Muscle layer of colon (tissue), 2 donors: ENCODE data around the gene ANAPC16.
A peak's percentile ranks its signal among the peaks of the same experiment; 100 is the strongest.

Experiments used
- H3K27ac ChIP-seq: one replicate; pipeline ENCODE4 v1.7.0; 2013; ENCODE audit warnings: low read depth, mild to moderate bottlenecking, low read length, moderate library complexity
- H3K27me3 ChIP-seq, 2 donors: one replicate each; pipeline ENCODE4 v1.7.0; 2013; ENCODE audit warnings: low read length in 2 of 2, mild to moderate bottlenecking in 2 of 2; ENCODE audit not compliant: insufficient read depth in 2 of 2, control insufficient read depth in 1 of 2
- H3K36me3 ChIP-seq: one replicate; pipeline ENCODE4 v1.7.0; 2013; ENCODE audit warnings: mild to moderate bottlenecking, low read length; ENCODE audit not compliant: insufficient read depth
- H3K4me1 ChIP-seq: one replicate; pipeline ENCODE4 v1.7.0; 2013; ENCODE audit warnings: mild to moderate bottlenecking, low read length; ENCODE audit not compliant: insufficient read depth
- H3K4me3 ChIP-seq, 2 donors: one replicate each; pipeline ENCODE4 v1.7.0; 2013; ENCODE audit warnings: low read length in 2 of 2, low read depth in 1 of 2, mild to moderate bottlenecking in 1 of 2, moderate library complexity in 1 of 2
- H3K9ac ChIP-seq: one replicate; pipeline ENCODE4 v1.7.0; 2013; ENCODE audit warnings: low read length
- H3K9me3 ChIP-seq: one replicate; pipeline ENCODE4 v1.7.0; 2013; ENCODE audit warnings: mild to moderate bottlenecking, low read length
- donor health status: abdominal sarcoma.
- donor health status: Adenocarcinoma of cecum.

Gene ANAPC16

DNA sequence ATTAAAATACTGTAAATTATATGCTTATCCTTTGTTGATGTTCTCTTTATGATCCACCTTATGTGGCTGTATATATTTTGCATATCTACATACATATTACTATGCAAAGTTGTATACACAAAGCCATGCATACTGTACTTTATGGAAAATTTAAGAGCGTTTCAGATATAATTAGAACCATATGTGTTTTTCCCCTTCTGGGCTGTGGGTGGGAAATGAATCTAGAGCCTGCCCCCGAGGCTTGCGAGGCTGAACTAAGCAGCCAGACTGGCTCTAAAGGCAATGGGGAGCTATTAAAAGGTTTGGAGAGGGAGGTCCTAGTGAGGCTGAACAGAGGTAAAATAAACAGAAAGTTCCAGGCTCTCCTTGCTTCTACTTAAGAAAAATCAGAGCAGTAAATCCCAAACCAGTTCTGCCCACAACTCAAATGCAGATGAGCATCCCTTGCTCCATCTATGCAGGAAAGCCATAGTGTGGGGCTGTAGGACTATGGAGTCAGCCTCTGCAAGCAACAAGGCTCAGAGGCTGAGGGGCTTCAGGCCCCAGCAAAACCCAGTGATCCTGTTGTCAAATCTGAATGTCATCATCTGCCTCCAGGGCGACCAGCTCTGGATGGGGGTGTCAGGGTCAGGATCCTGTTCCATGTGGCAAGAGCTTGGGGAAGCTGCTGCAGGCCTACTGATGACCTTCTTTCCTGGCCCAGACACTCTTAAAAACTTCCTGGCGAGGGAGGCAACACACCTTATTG, 43.9 kb downstream of the ANAPC16 start:
- no peaks in the 10 kb centered on the region for H3K9me3 ChIP-seq

DNA sequence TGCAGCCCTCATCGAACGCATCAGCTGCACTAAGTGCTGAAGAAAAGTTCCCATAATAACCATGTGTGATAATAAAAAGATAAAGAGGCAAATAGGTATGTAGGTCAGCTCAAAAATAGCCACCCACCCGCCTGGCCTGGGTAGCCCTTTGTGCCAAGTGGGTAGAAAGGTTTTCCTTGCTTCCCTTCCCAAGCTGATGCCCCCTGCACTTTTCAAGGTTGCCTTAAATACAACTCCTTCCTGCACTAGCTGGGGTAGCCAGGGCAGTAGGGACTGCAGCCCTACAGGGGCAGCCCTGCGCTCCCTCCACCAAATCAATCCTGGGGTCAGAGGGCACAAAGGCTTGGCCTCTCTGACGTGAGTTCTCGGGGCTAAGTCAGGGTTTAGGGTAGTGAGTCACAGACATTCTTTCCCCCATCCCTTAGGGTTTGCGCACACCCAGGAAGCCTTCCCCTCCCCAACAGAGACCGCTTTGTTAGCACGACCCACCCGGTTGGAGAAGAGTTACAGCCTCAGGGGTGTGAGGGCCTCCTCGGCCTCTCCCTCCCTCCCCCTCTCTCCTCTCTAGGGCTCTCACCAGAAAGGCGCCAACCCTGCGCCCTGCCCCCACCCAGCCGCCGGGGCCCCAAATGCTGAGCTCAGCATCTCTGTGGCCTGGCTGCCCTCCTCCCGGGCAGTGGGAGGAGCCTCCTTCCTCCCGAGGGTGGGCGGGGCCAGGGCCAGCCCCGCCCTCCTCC, 44.6 kb downstream of the ANAPC16 start:
- Histone ChIP-seq H3K9me3 (no peaks in the 10 kb centered on the region), H3K4me3 (peak overlapping the region; percentile 51 to 82), H3K27ac (peak overlapping the region; percentile 88), H3K9ac (peak overlapping the region; percentile 63), H3K36me3 (no peaks in the 10 kb centered on the region), H3K27me3 (no peaks in the 10 kb centered on the region), H3K4me1 (peaks cover 32% of the 10 kb centered on the region)

More for the DNA sequence above, 43.9 kb downstream of the ANAPC16 start:
- Histone ChIP-seq H3K9ac (no peak overlapping the region), H3K4me3 (no peak overlapping the region), H3K36me3 (no peaks in the 10 kb centered on the region), H3K27ac (peak overlapping the region; percentile 88), H3K4me1 (peaks cover 39% of the 10 kb centered on the region), H3K27me3 (no peaks in the 10 kb centered on the region)

DNA sequence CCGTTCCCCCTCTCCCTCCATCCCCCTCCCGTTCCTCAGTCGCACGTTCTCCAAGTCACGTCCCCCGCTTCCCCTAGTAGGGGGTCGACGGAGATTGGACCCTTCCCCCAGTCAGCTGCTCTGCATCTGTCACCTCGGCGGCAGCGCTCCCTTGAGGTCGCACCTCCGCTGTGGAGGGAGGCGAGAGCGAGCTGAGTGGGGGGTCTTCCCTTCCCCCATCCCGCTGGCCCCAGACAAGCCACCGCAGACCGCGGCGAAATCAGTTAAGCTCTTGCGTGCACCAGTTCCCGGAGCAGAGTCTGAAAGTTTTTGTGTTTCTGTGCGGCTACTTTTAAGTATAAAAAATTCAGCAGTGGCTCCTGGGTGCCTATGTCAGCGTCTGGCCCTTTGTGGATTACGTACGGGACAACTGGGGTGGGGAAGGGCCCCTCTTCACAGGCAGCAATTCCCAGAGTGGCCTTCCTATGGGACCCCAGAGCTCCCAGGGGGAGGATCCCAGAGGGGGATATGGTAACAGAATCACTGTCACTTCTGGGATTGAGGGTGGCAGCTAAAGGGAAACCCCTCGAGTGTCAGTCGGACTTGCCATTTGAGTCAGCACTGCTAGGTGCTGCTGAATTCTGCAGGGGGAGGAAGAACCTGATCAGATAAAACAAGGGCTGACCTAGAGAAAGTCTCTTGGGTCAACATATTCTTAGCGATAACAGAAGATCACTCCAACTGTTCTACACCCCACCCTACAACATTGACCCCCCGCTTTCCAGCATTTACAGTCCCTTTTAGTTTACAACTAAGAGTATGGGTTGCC, 45.4 kb downstream of the ANAPC16 start:
- H3K9me3 ChIP-seq, result no peaks in the 10 kb centered on the region
- H3K9ac ChIP-seq, result peak overlapping the region; percentile 63
- H3K27me3 ChIP-seq, result no peaks in the 10 kb centered on the region
- H3K4me1 ChIP-seq, result peaks cover 24% of the 10 kb centered on the region
- H3K4me3 ChIP-seq, result peak overlapping the region; percentile 51 to 82
- H3K36me3 ChIP-seq, result no peaks in the 10 kb centered on the region
- H3K27ac ChIP-seq, result peak overlapping the region; percentile 88

DNA sequence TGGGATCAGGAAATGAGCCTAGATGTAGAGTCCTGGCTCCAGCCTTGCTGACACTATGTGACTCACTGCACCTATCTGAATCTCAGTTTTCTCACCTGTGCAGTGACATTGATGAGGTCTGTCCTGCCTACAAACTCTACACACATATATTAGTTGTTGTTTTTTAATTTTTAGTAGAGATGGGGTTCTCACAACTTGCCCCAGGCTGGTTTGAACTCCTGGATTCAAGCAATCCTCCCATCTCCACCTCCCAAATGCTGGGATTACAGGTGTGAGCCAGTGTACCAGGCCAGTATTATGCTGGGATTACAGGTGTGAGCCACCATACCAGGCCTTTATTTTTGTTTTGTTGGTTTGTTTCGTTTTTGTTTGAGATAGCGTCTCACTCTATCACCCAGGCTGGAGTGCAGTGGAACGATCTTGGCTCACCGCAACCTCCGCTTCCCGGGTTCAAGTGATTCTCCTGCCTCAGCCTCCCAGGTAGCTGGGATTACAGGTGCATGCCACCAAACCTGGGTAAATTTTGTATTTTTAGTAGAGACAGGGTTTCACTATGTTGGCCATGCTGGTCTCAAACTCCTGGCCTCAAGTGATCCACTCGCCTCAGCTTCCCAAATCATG, 46.1 kb downstream of the ANAPC16 start:
- Histone ChIP-seq H3K9me3 (no peaks in the 10 kb centered on the region), H3K9ac (no peak overlapping the region), H3K27ac (peak overlapping the region; percentile 88), H3K4me1 (peaks cover 22% of the 10 kb centered on the region), H3K36me3 (no peaks in the 10 kb centered on the region), H3K27me3 (no peaks in the 10 kb centered on the region), H3K4me3 (no peak overlapping the region)

DNA sequence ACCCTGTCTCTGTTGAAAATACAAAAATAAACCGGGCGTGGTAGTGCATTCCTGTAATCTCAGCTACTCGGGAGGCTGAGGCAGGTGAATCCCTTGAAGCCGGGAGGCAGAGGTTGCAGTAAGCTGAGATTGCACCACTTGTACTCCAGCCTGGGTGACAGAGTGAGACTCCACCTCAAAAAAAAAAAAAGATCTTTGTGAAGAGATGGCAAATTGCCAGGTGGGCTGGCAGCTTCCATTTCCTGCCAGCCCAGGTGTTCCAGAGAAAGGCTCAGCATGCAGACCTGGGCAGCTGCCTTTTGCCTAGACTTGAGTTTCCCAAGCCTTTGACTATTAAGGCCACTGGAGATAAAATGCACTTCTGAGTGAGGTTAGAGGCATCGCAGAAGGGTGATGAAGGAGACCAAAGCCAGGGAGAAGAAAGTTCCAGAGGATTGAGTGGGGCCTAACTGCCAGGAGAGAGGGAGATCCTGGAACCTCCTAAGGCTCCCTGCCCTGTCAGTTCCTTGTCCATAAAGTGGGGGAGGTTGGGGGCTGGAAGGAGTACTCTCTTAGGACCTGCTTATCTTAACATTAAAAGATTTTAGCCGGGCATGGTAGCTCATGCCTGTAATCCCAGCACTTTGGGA, 47.9 kb downstream of the ANAPC16 start:
- H3K27me3 ChIP-seq, result no peaks in the 10 kb centered on the region
- no peaks in the 10 kb centered on the region for H3K36me3 ChIP-seq
- H3K27ac ChIP-seq, result no peak overlapping the region
- no peak overlapping the region for H3K4me3 ChIP-seq
- H3K4me1 ChIP-seq, result peaks cover 22% of the 10 kb centered on the region
- no peak overlapping the region for H3K9ac ChIP-seq
- H3K9me3 ChIP-seq, result no peaks in the 10 kb centered on the region

DNA sequence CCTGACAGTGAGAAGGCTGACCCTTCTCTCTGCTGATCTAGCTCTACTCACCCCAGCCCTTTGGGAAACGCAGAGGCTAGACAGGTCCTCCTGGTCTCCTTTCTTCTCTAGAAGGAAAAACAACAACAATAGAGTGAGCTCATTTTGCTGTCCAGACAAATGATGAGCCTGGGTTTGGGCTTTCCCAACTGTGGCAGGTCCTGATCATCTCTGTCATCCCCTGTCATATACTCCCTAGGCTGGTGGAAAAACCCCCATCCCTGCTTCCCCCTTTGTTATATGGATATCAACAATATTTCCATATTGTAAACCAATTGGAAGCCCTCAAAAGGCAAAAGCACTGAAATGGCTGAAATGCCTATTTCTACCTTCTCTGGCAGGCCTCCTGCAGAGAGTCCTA, 48.7 kb downstream of the ANAPC16 start:
- Histone ChIP-seq H3K27me3 (no peaks in the 10 kb centered on the region), H3K36me3 (no peaks in the 10 kb centered on the region), H3K27ac (no peak overlapping the region), H3K4me3 (no peak overlapping the region), H3K9me3 (no peaks in the 10 kb centered on the region), H3K9ac (no peak overlapping the region), H3K4me1 (peaks cover 18% of the 10 kb centered on the region)

DNA sequence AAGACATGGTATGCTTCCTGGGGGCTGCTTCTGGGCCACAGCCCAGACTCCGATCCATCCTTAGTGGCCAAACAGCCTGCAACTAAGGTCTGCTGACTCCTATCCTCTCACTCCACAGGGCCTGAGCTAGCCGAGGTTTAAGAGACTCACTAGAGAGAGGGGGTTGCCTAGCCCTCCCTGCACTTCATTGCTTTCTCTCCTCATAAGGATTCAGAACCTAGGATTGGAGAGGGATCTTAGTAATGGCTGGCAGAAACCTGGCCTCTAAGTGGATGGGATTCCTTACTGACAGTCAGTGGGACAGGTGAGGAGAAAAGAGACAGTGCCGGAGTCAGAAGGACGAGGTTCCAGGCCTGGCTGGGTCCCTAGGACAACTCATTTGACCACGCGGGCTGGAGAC, 49.7 kb downstream of the ANAPC16 start:
- Histone ChIP-seq H3K4me1 (peaks cover 8% of the 10 kb centered on the region), H3K9me3 (no peaks in the 10 kb centered on the region), H3K27me3 (no peaks in the 10 kb centered on the region), H3K4me3 (no peak overlapping the region), H3K9ac (no peak overlapping the region), H3K36me3 (no peaks in the 10 kb centered on the region), H3K27ac (no peak overlapping the region)

DNA sequence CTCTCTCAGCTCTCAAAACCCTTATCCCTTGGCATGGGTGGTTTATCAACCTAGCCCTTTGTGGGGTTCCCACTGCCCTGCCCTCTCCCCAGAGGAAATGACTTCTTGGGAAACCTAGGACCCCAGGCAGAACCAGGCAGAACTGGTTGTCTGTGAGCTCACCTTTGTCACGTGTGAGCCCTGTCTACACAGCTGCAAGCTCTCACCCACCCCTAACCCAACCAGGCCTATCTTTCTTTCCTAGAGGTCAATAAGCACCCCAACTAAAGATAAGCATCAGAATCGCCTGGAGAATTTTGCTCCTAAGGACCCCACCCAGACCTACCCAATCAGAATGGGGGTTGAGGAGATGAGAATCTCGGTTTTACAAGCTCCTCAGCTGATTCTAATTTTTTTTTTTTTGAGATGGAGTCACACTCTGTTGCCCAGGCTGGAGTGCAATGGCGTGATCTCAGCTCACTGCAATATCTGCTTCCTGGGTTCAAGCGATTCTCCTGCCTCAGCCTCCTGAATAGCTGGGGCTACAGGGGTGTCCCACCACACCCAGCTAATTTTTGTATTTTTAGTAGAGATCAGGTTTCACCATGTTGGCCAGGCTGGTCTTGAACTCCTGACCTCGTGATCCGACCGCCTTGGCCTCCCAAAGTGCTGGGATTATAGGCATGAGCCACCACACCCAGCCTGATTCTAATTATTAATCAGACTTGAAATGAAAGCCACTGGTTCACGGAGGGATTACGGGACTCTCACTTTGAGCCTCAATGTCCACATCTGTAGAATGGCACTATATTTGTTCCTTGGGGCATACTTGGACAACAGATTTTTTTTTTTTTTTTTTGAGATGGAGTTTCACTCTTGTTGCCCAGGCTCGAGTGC, 50.4 kb downstream of the ANAPC16 start:
- Histone ChIP-seq H3K9me3 (no peaks in the 10 kb centered on the region), H3K4me1 (peaks cover 4% of the 10 kb centered on the region), H3K27me3 (no peaks in the 10 kb centered on the region), H3K4me3 (no peak overlapping the region), H3K36me3 (no peaks in the 10 kb centered on the region), H3K9ac (no peak overlapping the region), H3K27ac (no peak overlapping the region)

DNA sequence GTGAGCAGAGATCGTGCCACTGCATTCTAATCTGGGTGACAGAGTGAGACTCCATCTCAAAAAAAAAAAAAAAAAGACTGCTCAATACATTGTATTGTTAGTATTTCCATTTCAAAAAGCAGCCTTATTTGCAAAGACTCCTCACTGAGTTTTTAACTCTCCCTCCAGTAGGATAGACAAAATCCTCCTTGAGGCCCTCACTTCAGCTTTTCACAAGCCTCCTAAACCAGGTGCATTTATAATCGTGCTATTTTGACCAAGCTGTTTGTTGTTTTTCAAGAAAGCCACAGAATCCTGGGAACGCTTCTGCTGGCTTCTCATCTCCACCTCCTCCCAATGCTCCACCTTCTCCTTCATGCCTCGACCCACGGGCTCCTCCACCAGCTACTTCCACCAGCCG, 51.6 kb downstream of the ANAPC16 start:
- Histone ChIP-seq H3K4me3 (no peak overlapping the region), H3K27ac (no peak overlapping the region), H3K4me1 (no peaks in the 10 kb centered on the region), H3K9ac (no peak overlapping the region), H3K36me3 (no peaks in the 10 kb centered on the region), H3K9me3 (no peaks in the 10 kb centered on the region), H3K27me3 (no peaks in the 10 kb centered on the region)

DNA sequence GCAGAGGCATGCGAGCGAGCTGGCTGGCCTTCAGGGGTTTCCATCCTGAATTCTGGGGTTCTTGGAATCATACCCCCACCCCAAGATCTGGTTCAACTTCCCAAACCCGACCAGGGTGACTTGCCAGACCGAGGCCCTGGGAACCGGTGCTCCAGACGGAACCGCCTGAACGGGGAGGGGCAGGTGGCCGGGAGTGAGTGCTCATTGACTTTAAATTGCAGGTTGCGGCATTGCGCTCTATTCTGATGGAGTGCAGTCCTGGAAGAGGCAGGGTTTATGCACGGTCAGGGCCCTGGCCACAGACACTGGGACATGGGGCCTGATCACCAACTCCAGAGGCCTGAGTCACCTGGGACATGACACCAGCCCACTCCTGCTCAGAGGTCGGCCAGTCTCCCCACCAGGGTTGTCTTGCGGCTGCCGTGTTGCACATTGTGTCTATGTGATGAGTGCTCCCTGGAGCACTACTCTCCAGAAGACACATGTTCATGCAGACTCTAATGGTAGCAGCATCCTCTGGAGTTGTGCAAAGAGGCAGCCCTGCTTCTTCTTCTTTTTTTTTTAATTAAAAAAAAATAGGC, 52.1 kb downstream of the ANAPC16 start:
- Histone ChIP-seq H3K9me3 (no peaks in the 10 kb centered on the region), H3K27ac (no peak overlapping the region), H3K27me3 (no peaks in the 10 kb centered on the region), H3K36me3 (no peaks in the 10 kb centered on the region), H3K4me1 (no peaks in the 10 kb centered on the region), H3K4me3 (no peak overlapping the region), H3K9ac (no peak overlapping the region)
